ENCODE results near the gene LRMDA.
"Not testable (repeated sequence)": the region's sequence is repeated elsewhere in the genome, so short reads cannot be mapped to it uniquely, and the experiment has no call there.

Gene LRMDA

DNA sequence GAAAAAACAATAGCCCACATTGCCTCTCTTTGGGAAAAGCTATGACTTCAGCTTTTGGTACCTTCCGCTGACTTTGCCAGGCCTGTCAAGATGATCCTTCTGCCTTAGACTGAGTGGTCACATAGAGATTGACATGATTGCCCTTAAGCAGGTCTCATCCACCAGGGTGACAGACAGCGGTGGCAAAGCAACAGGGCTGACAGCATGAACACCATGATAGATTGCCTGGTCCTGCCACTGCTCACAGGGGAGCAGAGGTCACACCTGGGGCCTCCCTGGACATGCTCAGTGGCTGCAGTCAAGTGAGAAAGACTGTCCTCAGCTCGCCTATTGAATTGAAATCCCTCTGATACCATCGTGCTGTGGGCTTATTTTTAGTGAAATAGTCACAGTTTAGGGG is 1125.9 kb downstream of the LRMDA start:
- no peak for DNase-seq (ENCODE audit: low read depth in 2 of 2, low spot score in 1 of 2)

DNA sequence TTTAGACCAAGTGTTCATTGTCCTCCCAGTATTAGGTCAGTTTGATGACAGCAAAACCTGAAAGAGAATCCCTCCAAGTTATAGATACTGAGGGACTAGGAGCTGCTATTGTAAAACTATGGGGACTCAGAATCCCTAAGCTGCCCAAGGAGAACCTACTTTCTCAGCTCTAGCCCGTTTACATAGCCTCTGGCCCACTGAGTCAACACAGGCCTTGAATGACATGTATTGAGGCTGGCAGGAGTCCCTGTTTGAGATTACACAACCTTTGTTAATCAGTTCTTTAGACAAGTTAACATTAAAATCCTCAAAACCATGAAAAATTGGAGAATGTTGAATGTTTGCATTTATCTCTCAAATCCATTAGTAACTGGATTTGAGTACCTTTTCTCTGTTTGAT is 1127.2 kb downstream of the LRMDA start:
- no peak for DNase-seq (ENCODE audit: low read depth in 2 of 2, low spot score in 1 of 2)

DNA sequence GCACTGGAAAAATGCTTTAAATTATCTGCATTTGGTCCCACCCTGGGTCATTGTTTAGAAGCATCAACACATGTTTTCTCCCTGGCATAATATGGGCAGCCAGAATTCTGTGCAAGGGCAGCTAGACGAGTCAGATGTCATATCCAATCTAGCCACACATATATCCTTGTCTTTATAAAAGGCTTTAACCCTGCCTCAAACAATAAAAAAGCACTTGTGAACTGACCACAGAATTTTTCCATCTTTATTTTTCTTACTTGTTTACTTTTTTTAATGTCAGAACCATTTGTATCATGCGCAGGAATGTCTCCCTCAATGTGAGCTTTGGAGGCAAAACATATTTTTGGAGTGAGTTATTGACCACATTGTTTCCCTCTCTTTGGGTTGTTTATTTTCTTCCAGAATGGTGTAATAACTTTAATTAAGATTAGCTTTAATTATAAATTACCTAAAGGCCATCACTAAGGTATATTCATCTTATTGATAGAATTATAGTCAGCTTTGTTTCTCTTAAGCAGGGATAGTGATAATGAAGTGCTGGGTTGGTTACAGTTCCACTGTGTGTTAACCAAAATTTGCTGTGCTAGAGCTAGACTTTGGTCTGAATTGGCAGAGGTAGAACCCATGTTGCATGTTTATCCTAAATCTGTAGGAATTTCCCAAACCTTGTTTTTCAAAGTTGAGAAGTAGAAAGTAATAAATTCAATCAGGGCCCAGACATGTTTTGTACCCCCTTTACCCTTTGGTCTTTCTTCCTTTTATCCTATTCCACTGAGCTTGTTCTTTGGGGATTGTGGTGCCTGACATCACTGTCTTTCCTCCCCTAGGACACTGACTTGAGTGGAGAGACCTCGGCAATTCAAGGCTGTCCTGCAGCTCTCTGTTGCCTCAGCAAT is 1127.8 kb downstream of the LRMDA start:
- DNase-seq (ENCODE audit: low read depth in 2 of 2, low spot score in 1 of 2) = no peak

DNA sequence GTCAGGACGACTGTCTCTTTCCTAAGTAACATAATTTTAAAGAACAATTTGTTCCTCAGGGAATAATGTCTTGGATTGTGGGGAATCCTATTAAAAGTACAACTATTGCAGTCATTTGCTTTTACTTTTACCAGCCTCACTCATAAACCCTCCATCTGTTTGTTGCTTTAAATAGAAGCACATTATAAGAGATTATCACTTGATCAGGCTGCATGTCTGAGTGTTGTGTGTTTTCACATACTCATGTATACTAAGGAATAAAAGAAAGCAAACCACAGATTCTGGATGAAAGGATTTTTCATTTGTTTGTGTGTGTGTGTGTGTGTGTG is 1128.4 kb downstream of the LRMDA start:
- no peak for DNase-seq (ENCODE audit: low read depth in 2 of 2, low spot score in 1 of 2)

DNA sequence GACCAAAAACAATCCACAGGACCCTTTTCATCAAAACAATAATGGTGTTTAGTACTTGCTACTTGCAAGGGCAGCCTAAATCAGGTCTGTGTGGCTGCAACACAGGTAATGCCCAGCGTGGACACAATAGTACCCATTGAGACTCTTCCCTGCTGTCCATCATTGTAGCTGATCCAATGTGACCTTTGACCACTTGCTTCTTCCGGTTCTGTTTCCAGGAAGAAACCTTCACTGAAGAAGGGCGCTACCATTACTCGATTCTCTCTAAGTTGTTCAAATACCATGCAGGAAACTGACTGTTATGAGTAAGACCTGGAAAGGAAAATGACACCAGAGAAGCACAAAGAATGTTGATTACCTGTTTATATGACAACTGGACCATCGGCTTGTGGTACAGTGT is 1128.9 kb downstream of the LRMDA start:
- DNase-seq (ENCODE audit: low read depth in 2 of 2, low spot score in 1 of 2) = no peak

DNA sequence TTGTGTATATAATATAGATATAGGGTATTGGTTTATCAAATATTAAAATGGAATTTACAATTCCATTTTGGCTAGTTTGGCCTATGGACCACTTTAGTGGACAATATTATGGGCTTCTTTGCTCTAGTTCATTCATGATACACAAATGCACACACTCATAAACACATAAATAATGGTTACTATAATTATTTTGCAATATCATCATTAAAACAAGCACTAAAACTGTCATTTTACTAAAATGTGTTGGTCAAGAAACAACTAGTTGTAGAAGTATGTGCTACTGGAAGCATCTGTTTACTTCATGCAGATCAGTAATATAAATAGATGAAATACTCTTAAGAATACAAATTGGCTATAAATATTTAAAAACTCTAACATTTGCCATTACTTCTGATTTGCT is 1131.9 kb downstream of the LRMDA start:
- DNase-seq (ENCODE audit: low read depth in 2 of 2, low spot score in 1 of 2) = no peak

DNA sequence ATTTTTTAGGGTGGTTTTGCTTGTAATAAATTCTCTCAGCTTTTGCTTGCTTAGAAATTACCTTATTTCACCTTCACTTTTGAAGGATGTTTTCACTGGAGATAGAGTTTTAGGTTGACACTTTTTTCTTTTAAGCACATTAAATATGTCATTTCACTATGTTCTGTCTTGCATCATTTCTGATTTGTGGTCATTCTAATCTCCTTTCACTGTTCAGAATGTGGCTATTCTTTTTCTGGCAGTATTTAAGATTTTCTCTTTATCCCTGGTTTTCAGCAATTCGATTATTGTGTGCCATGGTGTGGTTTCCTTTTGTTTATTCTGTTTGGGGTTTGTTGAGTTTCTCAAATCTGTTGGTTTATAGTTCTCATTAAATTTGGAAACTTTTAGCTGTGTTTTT is 1140.6 kb downstream of the LRMDA start:
- DNase-seq (ENCODE audit: low read depth in 2 of 2, low spot score in 1 of 2) = no peak

DNA sequence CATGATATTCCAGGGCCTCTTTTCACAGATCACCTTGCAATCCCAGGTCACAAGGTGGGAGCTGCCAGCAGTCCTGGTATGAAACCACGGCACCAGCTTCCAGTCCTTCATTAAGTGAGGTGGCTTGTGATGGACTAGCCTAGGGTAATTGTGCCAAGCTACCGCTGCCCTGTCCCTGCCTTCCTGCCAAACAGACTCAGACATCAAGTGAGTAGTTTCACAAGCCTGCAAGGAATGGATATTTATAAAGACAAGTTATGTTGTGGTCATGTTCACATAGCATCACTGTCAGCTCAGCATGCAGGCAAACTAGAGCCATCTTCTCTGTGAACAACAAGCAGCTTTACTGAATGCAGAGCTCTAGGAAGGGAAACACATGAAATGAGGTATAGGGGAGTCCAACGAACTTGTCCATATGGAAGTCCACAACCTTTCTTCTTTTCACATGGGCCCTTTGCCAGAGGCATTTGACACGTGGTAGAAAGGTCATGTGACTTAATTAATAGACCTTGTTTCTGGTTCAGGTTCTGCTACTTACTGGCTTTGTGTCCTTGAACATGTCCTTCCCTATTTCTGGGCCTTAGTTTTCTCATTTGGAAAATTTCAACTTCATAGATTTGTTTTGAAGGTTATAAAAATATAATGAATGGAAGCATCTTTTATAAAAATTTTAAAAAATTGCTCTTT is 1145.0 kb downstream of the LRMDA start:
- DNase-seq (ENCODE audit: low read depth in 2 of 2, low spot score in 1 of 2) = no peak

DNA sequence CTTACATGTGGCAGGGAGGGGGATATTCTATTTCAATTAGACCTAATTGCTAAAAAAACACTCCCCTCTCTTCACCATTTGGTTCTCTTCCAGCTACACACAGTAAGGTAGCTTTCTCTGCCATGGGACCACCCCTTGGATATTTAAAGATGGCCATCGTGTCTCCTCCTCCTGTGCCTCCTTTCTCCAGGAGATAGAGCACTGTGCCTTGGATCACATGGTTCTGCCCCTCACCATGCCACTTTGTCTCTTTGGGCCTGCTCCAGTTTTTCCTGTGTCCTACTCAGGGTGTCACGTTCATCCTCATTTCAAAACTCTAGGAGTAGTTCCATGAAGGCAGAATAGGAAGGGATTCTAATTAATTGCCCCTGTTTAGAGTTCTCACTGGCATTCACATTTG is 1146.0 kb downstream of the LRMDA start:
- no peak for DNase-seq (ENCODE audit: low read depth in 2 of 2, low spot score in 1 of 2)

DNA sequence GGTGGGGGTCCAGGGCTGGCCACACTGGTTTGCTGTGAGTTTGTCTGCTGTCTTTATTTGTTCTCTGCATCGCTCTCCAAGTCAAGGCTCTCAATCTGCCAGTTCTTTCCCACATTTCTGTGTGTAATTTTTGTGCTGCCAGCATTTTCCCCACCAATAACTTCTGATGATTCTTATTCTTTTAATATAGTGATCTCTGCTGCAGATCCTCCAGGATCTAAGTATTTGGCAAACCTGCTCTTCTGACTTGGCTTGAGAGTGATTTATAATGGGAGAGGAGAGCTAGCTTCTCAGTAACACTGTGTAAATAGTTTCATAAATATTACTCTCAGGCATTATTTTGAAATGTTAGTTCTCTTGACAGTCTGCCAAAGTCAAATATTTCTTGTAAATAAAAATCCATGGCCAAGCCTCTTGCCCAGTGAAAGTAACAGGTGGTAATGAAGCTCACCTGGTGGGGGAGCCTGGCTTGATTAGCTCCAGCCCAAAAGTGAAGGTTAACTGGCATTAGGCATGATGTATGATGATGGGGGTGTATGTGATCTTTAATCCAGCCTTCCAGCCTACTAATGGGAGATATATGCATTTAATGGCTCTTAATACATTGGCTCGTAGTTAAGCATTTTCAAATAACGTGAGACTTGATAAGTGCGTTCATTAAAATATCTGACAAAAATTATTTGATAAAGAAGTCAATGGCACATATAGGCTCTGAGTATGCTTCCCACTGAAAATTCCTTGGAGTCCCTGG is 1150.3 kb downstream of the LRMDA start:
- no peak for DNase-seq (ENCODE audit: low read depth in 2 of 2, low spot score in 1 of 2)

DNA sequence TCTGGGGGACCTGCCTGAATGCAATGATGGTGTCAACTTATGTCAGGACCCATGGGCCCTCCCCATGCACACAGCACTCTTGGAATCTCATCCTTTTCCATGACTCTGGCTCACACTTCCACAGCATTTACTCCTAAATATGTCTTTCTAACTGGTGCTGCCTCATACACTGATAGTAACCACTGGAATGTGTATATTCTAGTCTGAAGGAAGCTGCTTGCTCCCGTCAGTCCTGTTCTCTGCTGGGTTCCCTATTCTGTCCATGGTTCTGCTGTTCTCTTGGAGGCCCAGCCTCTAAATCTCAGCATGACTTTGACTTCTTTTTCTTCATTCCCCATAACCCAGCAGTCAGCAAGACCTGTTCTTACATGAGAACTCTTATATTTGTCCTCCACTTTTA is 1151.1 kb downstream of the LRMDA start:
- no peak for DNase-seq (ENCODE audit: low read depth in 2 of 2, low spot score in 1 of 2)

DNA sequence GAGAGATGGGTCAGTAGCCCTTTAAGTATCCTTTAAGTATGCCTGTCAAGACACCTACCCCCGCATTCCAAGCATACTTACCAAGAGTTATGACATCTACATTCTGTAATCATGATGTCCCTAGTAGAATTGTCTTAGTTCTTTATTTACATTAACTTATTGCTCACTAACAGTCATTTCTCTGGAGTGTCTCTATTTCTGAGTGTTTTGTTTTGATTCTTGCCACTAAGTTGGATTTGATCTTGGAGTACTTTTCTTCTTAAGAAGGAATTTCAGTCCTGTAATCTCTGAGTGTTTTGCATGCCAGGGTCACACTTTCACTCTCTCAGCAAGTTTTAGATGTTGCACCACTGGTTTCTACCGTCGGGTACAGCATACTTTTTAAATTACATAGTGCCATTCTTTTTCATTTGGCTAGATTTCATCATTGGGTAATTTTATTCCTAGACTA is 1152.3 kb downstream of the LRMDA start:
- DNase-seq (ENCODE audit: low read depth in 2 of 2, low spot score in 1 of 2) = no peak

DNA sequence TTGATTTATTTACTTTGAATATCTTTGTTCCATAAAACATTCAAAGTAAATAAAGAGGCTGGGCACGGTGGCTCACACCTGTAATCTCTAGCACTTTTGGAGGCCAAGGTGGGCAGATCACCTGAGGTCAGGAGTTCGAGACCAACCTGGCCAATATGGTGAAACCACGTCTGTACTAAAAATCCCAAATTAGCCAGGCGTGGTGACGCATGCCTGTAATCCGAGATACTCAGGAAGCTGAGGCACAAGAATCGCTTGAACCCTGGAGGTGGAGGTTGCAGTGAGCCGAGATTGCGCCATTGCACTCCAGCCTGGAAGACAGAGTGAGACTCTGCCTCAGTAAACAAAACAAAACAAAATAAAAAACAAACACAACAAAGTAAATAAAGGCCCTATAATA is 1153.0 kb downstream of the LRMDA start:
- not testable (repeated sequence) for DNase-seq (ENCODE audit: low read depth in 2 of 2, low spot score in 1 of 2)

All from stimulated activated CD8-positive, alpha-beta memory T cell treated with anti-CD3 and anti-CD28 coated beads, Interleukin-4, amount 100 ng/mL, for 1 hour (primary cell).